Naive thymus-derived CD8-positive, alpha-beta T cell (primary cell): ENCODE measurements around the gene ULK3. TPM values are rescaled to one million over a fixed set of nuclear protein-coding genes. Genes with fewer than 3 reads are reported as not detected.
"Not testable (repeated sequence)": the region's sequence is repeated elsewhere in the genome, so short reads cannot be mapped to it uniquely, and the experiment has no call there.

Experiments used
- ATAC-seq, 2 donors: fragments of 150-1000 bp; cut with Tn5 transposase in 1 of 2; sonication (Bioruptor Pico), chemical (Tn5 transposase) in 1 of 2; 1 replicate in 1 of 2; 2 replicates in 1 of 2; pipeline ENCODE4 v1.10.0; 2021; ENCODE audit warnings: mild to moderate bottlenecking in 2 of 2, moderate library complexity in 2 of 2
- POLR2A ChIA-PET: fragments of 350-600 bp; sonication (Branson Sonifier 250); formaldehyde crosslinking; loops from one replicate; lab custom pipeline; 2021; ENCODE audit warnings: antibody characterized with exemption; lab: Charles Lee
- DNase-seq, 10 donors: peaks; one replicate each; pipeline versions ENCODE4 v3.0.0 to v3.0.0-alpha.2; 2020 to 2022
- H3K27ac Mint-ChIP-seq, 10 donors: one replicate each; pipeline ENCODE4 v1.8.0; 2020 to 2022; ENCODE audit warnings: mild to moderate bottlenecking in 10 of 10, mixed read lengths in 10 of 10, moderate library complexity in 4 of 10, inconsistent platforms in 1 of 10
- H3K27me3 Mint-ChIP-seq, 5 donors: one replicate each; pipeline ENCODE4 v1.8.0; 2021 to 2022; ENCODE audit warnings: mixed read lengths in 5 of 5
- H3K36me3 Mint-ChIP-seq, 3 donors: one replicate each; pipeline ENCODE4 v1.8.0; 2020 to 2022; ENCODE audit warnings: mixed read lengths in 3 of 3, mild to moderate bottlenecking in 2 of 3, inconsistent platforms in 1 of 3
- H3K4me1 Mint-ChIP-seq, 4 donors: one replicate each; pipeline ENCODE4 v1.8.0; 2021 to 2022; ENCODE audit warnings: mixed read lengths in 4 of 4
- H3K4me3 Mint-ChIP-seq, 10 donors: one replicate each; pipeline ENCODE4 v1.8.0; 2020 to 2022; ENCODE audit warnings: mild to moderate bottlenecking in 10 of 10, mixed read lengths in 10 of 10, moderate library complexity in 6 of 10, inconsistent platforms in 1 of 10
- H3K9me3 Mint-ChIP-seq, 9 donors: one replicate each; pipeline ENCODE4 v1.8.0; 2020 to 2022; ENCODE audit warnings: mixed read lengths in 9 of 9, mild to moderate bottlenecking in 3 of 9, inconsistent platforms in 1 of 9, moderate library complexity in 1 of 9
- polyA plus RNA-seq, 3 donors: library from polyadenylated mRNA; unstranded; fragments of 300-500 nt; fragmentation: Illumina TruSeq; gene quantifications; one replicate each; pipeline ENCODE4 v1.2.3, GENCODE V29; 2021
- total RNA-seq, 8 experiments: library from RNA in 2 of 8; stranded (reverse) in 2 of 8; gene quantifications; one replicate each; pipeline ENCODE4 v1.2.3 and lab custom pipeline; 2021 to 2026

The ULK3 gene
- total RNA-seq, result 10 to 100 TPM; 82.8 to 83.6 TPM
- 10 to 100 TPM; 16.3 to 32.2 (median 16.6) TPM for polyA plus RNA-seq
- 91.5 to 145 (median 107) reads per million in 6 experiments for total RNA-seq (lab: John Stamatoyannopoulos, UW)

- Mint-ChIP-seq H3K4me3 (peak within 1 kb of the TSS; percentile 85 to 93 (median 88)), H3K4me1 (peaks cover 30 to 56% (median 53%) of the 10 kb centered on the region in 4 donors), H3K27me3 (no peaks in the 10 kb centered on the region), H3K36me3 (peaks cover 0 to 22% (median 4%) of the 10 kb centered on the region in 3 donors), H3K9me3 (no peaks in the 10 kb centered on the region), H3K27ac (peak within 1 kb of the TSS; percentile 84 to 98 (median 96))
- POLR2A ChIA-PET, result interaction anchor here (0.6 to 7.6 kb wide), 17 partner anchors 10 to 211 kb away, joined by 3 to 68 read pairs (median 5); partner anchors contain the start of genes COX5A, CSK, FAM219B and SCAMP2
- ATAC-seq, result peak; percentile 87 to 89
- DNase-seq, result peak; percentile 88 to 95 (median 92)
Measured at GRCh38 chr15:74842581-74843444, at the start of gene ULK3. Gene ULK3, minus strand, starts transcription at chr15:74843156. Its CDS starts 51 bp downstream, at chr15:74843105.

GRCh38 chr15:74892313-74892712 is 49.4 kb upstream of the ULK3 start:
- H3K36me3 Mint-ChIP-seq, result peaks cover 6 to 13% (median 6%) of the 10 kb centered on the region in 3 donors
- H3K27me3 Mint-ChIP-seq, result no peaks in the 10 kb centered on the region
- DNase-seq (no peak), ATAC-seq (no peak)
- H3K4me3 Mint-ChIP-seq, result peak overlapping the region in 4 of 10 donors; percentile 33 to 96 (median 56)
- peaks cover 19 to 58% (median 55%) of the 10 kb centered on the region in 4 donors for H3K4me1 Mint-ChIP-seq
- POLR2A ChIA-PET, result interaction anchor here (0.6 to 2.9 kb wide), 6 partner anchors 8 to 19 kb away, joined by 3 to 28 read pairs (median 4); partner anchors contain the start of genes FAM219B and SCAMP2
- peak overlapping the region; percentile 61 to 99 (median 98) for H3K27ac Mint-ChIP-seq
- no peaks in the 10 kb centered on the region for H3K9me3 Mint-ChIP-seq

- Mint-ChIP-seq H3K27ac (peak overlapping the region in 9 of 10 donors; percentile 31 to 95 (median 66)), H3K4me3 (peak overlapping the region in 8 of 10 donors; percentile 31 to 96 (median 86)), H3K9me3 (no peaks in the 10 kb centered on the region), H3K27me3 (no peaks in the 10 kb centered on the region), H3K36me3 (peaks cover 6 to 9% (median 6%) of the 10 kb centered on the region in 3 donors), H3K4me1 (peaks cover 17 to 58% (median 55%) of the 10 kb centered on the region in 4 donors)
- no peak for DNase-seq
- POLR2A ChIA-PET, result interaction anchor here (0.6 to 2.9 kb wide), 6 partner anchors 8 to 24 kb away, joined by 3 to 28 read pairs (median 4); partner anchors contain the start of genes FAM219B and SCAMP2
- no peak for ATAC-seq
Measured at GRCh38 chr15:74891469-74891868, 48.5 kb upstream of the ULK3 start.

- Mint-ChIP-seq H3K27me3 (no peaks in the 10 kb centered on the region), H3K4me1 (peaks cover 17 to 57% (median 56%) of the 10 kb centered on the region in 4 donors), H3K4me3 (peak overlapping the region; percentile 82 to 96 (median 89)), H3K36me3 (peaks cover 5 to 9% (median 6%) of the 10 kb centered on the region in 3 donors), H3K9me3 (no peaks in the 10 kb centered on the region), H3K27ac (peak overlapping the region; percentile 87 to 97 (median 92))
- no peak for DNase-seq
- POLR2A ChIA-PET, result interaction anchor here (1.4 to 2.6 kb wide), 4 partner anchors 16 to 46 kb away, joined by 5 to 16 read pairs (median 12); partner anchors contain the start of gene FAM219B
- no peak for ATAC-seq
Measured at GRCh38 chr15:74890665-74890960, 47.7 kb upstream of the ULK3 start.

GRCh38 chr15:74889883-74890664 is 47.1 kb upstream of the ULK3 start, which contains the start of gene MPI:
Gene MPI, plus strand, starts transcription at chr15:74890042. Its CDS starts 32 bp downstream, at chr15:74890074.
- Mint-ChIP-seq H3K4me1 (peaks cover 17 to 54% (median 54%) of the 10 kb centered on the region in 4 donors), H3K36me3 (peaks cover 2 to 8% (median 6%) of the 10 kb centered on the region in 3 donors), H3K27ac (peak within 1 kb of the TSS; percentile 87 to 97 (median 92)), H3K9me3 (no peaks in the 10 kb centered on the region), H3K4me3 (peak within 1 kb of the TSS; percentile 82 to 96 (median 89)), H3K27me3 (no peaks in the 10 kb centered on the region)
- POLR2A ChIA-PET, result interaction anchor here (0.8 to 2.6 kb wide), 14 partner anchors 9 to 113 kb away, joined by 3 to 16 read pairs (median 6); partner anchors contain the start of genes CSK and FAM219B
- DNase-seq (peak; percentile 74 to 91 (median 80)), ATAC-seq (peak; percentile 95 to 97)

- H3K4me3 Mint-ChIP-seq, result peak overlapping the region; percentile 82 to 96 (median 89)
- peak overlapping the region; percentile 87 to 97 (median 92) for H3K27ac Mint-ChIP-seq
- ATAC-seq (peak; percentile 19 to 27), DNase-seq (no peak)
- H3K9me3 Mint-ChIP-seq, result no peaks in the 10 kb centered on the region
- POLR2A ChIA-PET, result interaction anchor here (0.8 to 2.6 kb wide), 14 partner anchors 10 to 112 kb away, joined by 3 to 16 read pairs (median 5); partner anchors contain the start of genes CSK and FAM219B
- H3K4me1 Mint-ChIP-seq, result peaks cover 17 to 57% (median 53%) of the 10 kb centered on the region in 4 donors
- H3K36me3 Mint-ChIP-seq, result peaks cover 2 to 8% (median 6%) of the 10 kb centered on the region in 3 donors
- H3K27me3 Mint-ChIP-seq, result no peaks in the 10 kb centered on the region
Measured at GRCh38 chr15:74889390-74889882, 46.5 kb upstream of the ULK3 start.

- no peak for ATAC-seq
- H3K9me3 Mint-ChIP-seq, result no peaks in the 10 kb centered on the region
- no peak for DNase-seq
- peaks cover 17 to 58% (median 50%) of the 10 kb centered on the region in 4 donors for H3K4me1 Mint-ChIP-seq
- POLR2A ChIA-PET, result interaction anchor here (1.0 to 2.6 kb wide), 7 partner anchors 11 to 44 kb away, joined by 3 to 16 read pairs (median 11); partner anchors contain the start of gene FAM219B
- peaks cover 2 to 6% (median 4%) of the 10 kb centered on the region in 3 donors for H3K36me3 Mint-ChIP-seq
- no peaks in the 10 kb centered on the region for H3K27me3 Mint-ChIP-seq
- peak overlapping the region in 6 of 10 donors; percentile 28 to 92 (median 66) for H3K27ac Mint-ChIP-seq
- H3K4me3 Mint-ChIP-seq, result peak overlapping the region in 5 of 10 donors; percentile 84 to 96 (median 89)
Measured at GRCh38 chr15:74888716-74889115, 45.8 kb upstream of the ULK3 start.

GRCh38 chr15:74887537-74888193 is 44.7 kb upstream of the ULK3 start:
- Mint-ChIP-seq H3K27ac (peak overlapping the region in 1 of 10 donors; percentile 75), H3K4me1 (peaks cover 12 to 50% (median 40%) of the 10 kb centered on the region in 4 donors)
- not testable (repeated sequence) for ATAC-seq, H3K36me3 Mint-ChIP-seq, DNase-seq, H3K9me3 Mint-ChIP-seq, H3K4me3 Mint-ChIP-seq, H3K27me3 Mint-ChIP-seq
- POLR2A ChIA-PET, result interaction anchor here (0.7 to 1.0 kb wide), 2 partner anchors 45 to 322 kb away, joined by 3 read pairs; partner anchors contain the start of gene ULK3

- no peaks in the 10 kb centered on the region for H3K9me3 Mint-ChIP-seq
Measured at GRCh38 chr15:74885461-74885860, 42.5 kb upstream of the ULK3 start.

GRCh38 chr15:74884428-74885223 is 41.7 kb upstream of the ULK3 start:
- H3K27ac Mint-ChIP-seq, result no peak overlapping the region

More at GRCh38 chr15:74885461-74885860, 42.5 kb upstream of the ULK3 start:
- ATAC-seq, result no peak
- H3K36me3 Mint-ChIP-seq, result no peaks in the 10 kb centered on the region
- peaks cover 0 to 4% (median 0%) of the 10 kb centered on the region in 5 donors for H3K27me3 Mint-ChIP-seq
- DNase-seq, result no peak
- no peak overlapping the region for H3K4me3 Mint-ChIP-seq
- peaks cover 11 to 34% (median 19%) of the 10 kb centered on the region in 4 donors for H3K4me1 Mint-ChIP-seq
- POLR2A ChIA-PET, result no interaction called here
- H3K27ac Mint-ChIP-seq, result no peak overlapping the region

More at GRCh38 chr15:74884428-74885223, 41.7 kb upstream of the ULK3 start:
- Mint-ChIP-seq H3K4me1 (peaks cover 5 to 25% (median 12%) of the 10 kb centered on the region in 4 donors), H3K4me3 (no peak overlapping the region), H3K9me3 (no peaks in the 10 kb centered on the region), H3K27me3 (peaks cover 0 to 4% (median 0%) of the 10 kb centered on the region in 5 donors), H3K36me3 (no peaks in the 10 kb centered on the region)
- no peak for DNase-seq
- POLR2A ChIA-PET, result interaction anchor here (0.5 kb wide), 1 partner anchor 54 kb away, joined by 3 read pairs; no protein-coding TSS in a partner anchor
- ATAC-seq, result no peak
